H1 (cell line): Measurements from ENCODE around the gene FLCN. TPM values are rescaled to one million over a fixed set of nuclear protein-coding genes. Genes with fewer than 3 reads are reported as not detected.

Experiments used
- CTCF ChIA-PET: fragments of 300-600 bp; sonication (Branson Sonifier 250); formaldehyde crosslinking; loops from one replicate; lab custom pipeline; 2021; ENCODE audit not compliant: partially characterized antibody; lab: Charles Lee
- POLR2A ChIA-PET: fragments of 300-600 bp; sonication (Branson Sonifier 250); formaldehyde crosslinking; loops from one replicate; lab custom pipeline; 2021; ENCODE audit warnings: inconsistent platforms; ENCODE audit not compliant: partially characterized antibody; lab: Charles Lee
- DNase-seq, 2 experiments: peaks; one replicate each; pipeline versions ENCODE4 v3.0.0 to v3.0.0-alpha.2; 2010 to 2022; ENCODE audit warnings: low spot score in 2 of 2, low read depth in 1 of 2, mixed read lengths in 1 of 2
- FAIRE-seq: peaks from 2 replicates; lab custom pipeline; 2011; peaks lifted over from hg19 to GRCh38; lab: Jason Lieb, UNC
- H2AFZ ChIP-seq: 2 replicates; pipeline ENCODE4 v1.8.1; 2012; ENCODE audit warnings: low read length, inconsistent platforms
- H2AK5ac ChIP-seq: 2 replicates; pipeline ENCODE4 v1.6.1; 2013; ENCODE audit warnings: low read depth, low read length
- H2BK120ac ChIP-seq: replicated peaks from 2 replicates; pipeline ENCODE3; 2013; ENCODE audit warnings: low read depth, low read length, inconsistent platforms
- H2BK12ac ChIP-seq: 2 replicates; pipeline ENCODE4 v1.6.1; 2013; ENCODE audit warnings: low read depth, low read length
- H2BK15ac ChIP-seq: 2 replicates; pipeline ENCODE4 v1.6.1; 2013; ENCODE audit warnings: low read length
- H2BK20ac ChIP-seq: 2 replicates; pipeline ENCODE4 v1.6.1; 2013; ENCODE audit warnings: low read length
- H2BK5ac ChIP-seq: 2 replicates; pipeline ENCODE4 v1.6.1; 2013; ENCODE audit warnings: low read depth, low read length
- H3K14ac ChIP-seq: 2 replicates; pipeline ENCODE4 v1.6.1; 2013; ENCODE audit warnings: inconsistent platforms; ENCODE audit not compliant: insufficient read length
- H3K18ac ChIP-seq: 2 replicates; pipeline ENCODE4 v1.6.1; 2013; ENCODE audit warnings: low read length; ENCODE audit errors: extremely low read depth
- H3K23ac ChIP-seq: 2 replicates; pipeline ENCODE4 v1.6.1; 2013; ENCODE audit warnings: inconsistent platforms; ENCODE audit not compliant: insufficient read length
- H3K23me2 ChIP-seq: 2 replicates; pipeline ENCODE4 v1.6.1; 2013; ENCODE audit warnings: low read depth, low read length
- H3K27ac ChIP-seq: 2 replicates; pipeline ENCODE4 v1.6.1; 2011; ENCODE audit warnings: low read depth, low read length, inconsistent platforms
- H3K27me3 ChIP-seq, 4 experiments: replicated peaks in 1 of 4; 1 replicate in 1 of 4; 2 replicates in 3 of 4; pipeline versions ENCODE4 v1.6.1 to v1.8.1; 2011 to 2013; ENCODE audit warnings: low read length in 3 of 4, mild to moderate bottlenecking in 3 of 4, inconsistent platforms in 2 of 4, mixed read lengths in 2 of 4, moderate library complexity in 1 of 4; ENCODE audit not compliant: control insufficient read depth in 3 of 4, insufficient read depth in 3 of 4; ENCODE audit errors: extremely low read depth in 1 of 4
- H3K36me3 ChIP-seq, 4 experiments: 2 replicates each; pipeline versions ENCODE4 v1.6.1 to v1.8.1; 2011 to 2013; ENCODE audit warnings: mild to moderate bottlenecking in 4 of 4, low read length in 3 of 4, moderate library complexity in 2 of 4, control low read depth in 1 of 4, inconsistent platforms in 1 of 4; ENCODE audit not compliant: insufficient read depth in 4 of 4, control insufficient read depth in 2 of 4
- H3K4ac ChIP-seq: replicated peaks from 2 replicates; pipeline ENCODE3; 2013; ENCODE audit warnings: low read length, low read depth, mixed read lengths, inconsistent platforms; ENCODE audit not compliant: insufficient read length
- H3K4me1 ChIP-seq, 4 experiments: replicated peaks in 1 of 4; 1 replicate in 1 of 4; 2 replicates in 3 of 4; pipeline versions ENCODE4 v1.6.1 to v1.8.1; 2011 to 2013; ENCODE audit warnings: low read length in 3 of 4, inconsistent platforms in 2 of 4, mixed read lengths in 1 of 4; ENCODE audit not compliant: insufficient read depth in 4 of 4, control insufficient read depth in 3 of 4
- H3K4me2 ChIP-seq, 2 experiments: 2 replicates each; pipeline versions ENCODE4 v1.6.1 to v1.8.1; 2011 to 2013; ENCODE audit warnings: low read depth in 2 of 2, low read length in 2 of 2, control low read depth in 1 of 2, inconsistent platforms in 1 of 2, mild to moderate bottlenecking in 1 of 2; ENCODE audit not compliant: insufficient read depth in 1 of 2
- H3K4me3 ChIP-seq, 4 experiments: fragments of 200-600, 300-600 bp in 1 of 4; sonication (generic), shearing (Covaris generic), sonication (Bioruptor Twin) in 1 of 4; 2 replicates each; pipeline versions ENCODE4 v1.5.1 to v1.8.1; 2011 to 2016; ENCODE audit warnings: low read length in 4 of 4, low read depth in 3 of 4, control low read depth in 2 of 4, inconsistent platforms in 2 of 4, mild to moderate bottlenecking in 2 of 4, mixed read lengths in 1 of 4, moderate library complexity in 1 of 4; ENCODE audit not compliant: insufficient read depth in 2 of 4; ENCODE audit errors: extremely low read depth in 1 of 4
- H3K56ac ChIP-seq: replicated peaks from 2 replicates; pipeline ENCODE3; 2013; ENCODE audit warnings: low read depth, mild to moderate bottlenecking, mixed read lengths, low read length, inconsistent platforms; ENCODE audit not compliant: insufficient read length
- H3K79me1 ChIP-seq: 2 replicates; pipeline ENCODE4 v1.6.1; 2013; ENCODE audit warnings: low read depth, low read length, control low read depth
- H3K79me2 ChIP-seq, 2 experiments: 2 replicates each; pipeline versions ENCODE4 v1.6.1 to v1.8.1; 2012 to 2013; ENCODE audit warnings: low read length in 2 of 2, mild to moderate bottlenecking in 2 of 2, inconsistent platforms in 1 of 2; ENCODE audit not compliant: insufficient read depth in 2 of 2, control insufficient read depth in 1 of 2
- H3K9ac ChIP-seq, 4 experiments: replicated peaks in 1 of 4; 1 replicate in 1 of 4; 2 replicates in 3 of 4; pipeline versions ENCODE4 v1.6.1 to v1.8.1; 2011 to 2013; ENCODE audit warnings: low read depth in 3 of 4, low read length in 3 of 4, control low read depth in 2 of 4, mild to moderate bottlenecking in 2 of 4, moderate library complexity in 2 of 4, inconsistent platforms in 1 of 4; ENCODE audit errors: extremely low read depth in 1 of 4
- H3K9me3 ChIP-seq, 2 experiments: 2 replicates each; pipeline versions ENCODE4 v1.6.1 to v1.8.1; 2012 to 2013; ENCODE audit warnings: mild to moderate bottlenecking in 2 of 2, moderate library complexity in 2 of 2, control low read depth in 1 of 2, inconsistent platforms in 1 of 2, low read depth in 1 of 2, low read length in 1 of 2, mixed read lengths in 1 of 2; ENCODE audit not compliant: insufficient read depth in 2 of 2
- H4K20me1 ChIP-seq, 2 experiments: replicated peaks in 1 of 2; 2 replicates each; pipeline versions ENCODE3 to v1.8.1; 2011 to 2013; ENCODE audit warnings: inconsistent platforms in 2 of 2, low read length in 2 of 2, mild to moderate bottlenecking in 1 of 2; ENCODE audit not compliant: insufficient read depth in 2 of 2, control insufficient read depth in 1 of 2
- H4K5ac ChIP-seq: 2 replicates; pipeline ENCODE4 v1.6.1; 2013; ENCODE audit warnings: low read length, low read depth, mixed read lengths, inconsistent platforms; ENCODE audit not compliant: insufficient read length
- H4K8ac ChIP-seq: 2 replicates; pipeline ENCODE4 v1.8.0; 2013; ENCODE audit warnings: mild to moderate bottlenecking, moderate library complexity, low read length, inconsistent platforms; ENCODE audit not compliant: insufficient read depth; ENCODE audit errors: extremely low read depth
- H4K91ac ChIP-seq: replicated peaks from 2 replicates; pipeline ENCODE3; 2013; ENCODE audit warnings: low read length, mixed read lengths, inconsistent platforms; ENCODE audit not compliant: insufficient read length
- CHD2 ChIP-seq: IDR thresholded peaks from 2 replicates; pipeline ENCODE4 v1.6.1; 2012; ENCODE audit warnings: low read length, improper control_type of control experiment
- POLR2AphosphoS5 ChIP-seq: IDR thresholded peaks from 2 replicates; pipeline ENCODE4 v1.6.1; 2011; ENCODE audit warnings: low read depth, low read length
- POU5F1 ChIP-seq: IDR thresholded peaks from 2 replicates; pipeline ENCODE4 v1.6.1; 2011; ENCODE audit warnings: low read depth, mild to moderate bottlenecking, low read length, moderate library complexity
- SIN3A ChIP-seq, 2 experiments: IDR thresholded peaks in 1 of 2; conservative IDR thresholded peaks in 1 of 2; 2 replicates each; pipeline ENCODE4 v1.6.1; 2011 to 2012; ENCODE audit warnings: low read length in 2 of 2, improper control_type of control experiment in 1 of 2, low read depth in 1 of 2, mild to moderate bottlenecking in 1 of 2
- SUZ12 ChIP-seq: fragments of 200-600 bp; sonication (generic); IDR thresholded peaks from 2 replicates; pipeline ENCODE4 v1.6.1; 2012; ENCODE audit warnings: mild to moderate bottlenecking, inconsistent platforms, low read length, moderate library complexity, mixed read lengths
- TAF1 ChIP-seq: IDR thresholded peaks from 2 replicates; pipeline ENCODE4 v1.6.1; 2011; ENCODE audit warnings: mild to moderate bottlenecking, low read depth, low read length
- ZNF274 ChIP-seq: IDR thresholded peaks from 2 replicates; pipeline ENCODE4 v1.7.0; 2012; ENCODE audit warnings: low read length, borderline replicate concordance; ENCODE audit errors: extremely low read depth
- WGBS, 2 experiments: shearing (Covaris generic) in 1 of 2; methylation state at CpG; one replicate each; pipeline versions ENCODE4 v1.1.6 to v1.1.7; 2013 to 2015; ENCODE audit warnings: low lambda C conversion rate in 2 of 2, mixed read lengths in 2 of 2, inconsistent platforms in 1 of 2, low coverage in 1 of 2, missing lambda C conversion rate in 1 of 2; ENCODE audit not compliant: insufficient replicate concordance in 2 of 2, insufficient coverage in 1 of 2, insufficient read length in 1 of 2; ENCODE audit errors: extremely low coverage in 1 of 2, missing lambda C conversion rate in 1 of 2; 5-methylcytosine and 5-hydroxymethylcytosine counted together
- polyA plus RNA-seq, 7 experiments: library from polyadenylated mRNA; depleted of rRNA in 3 of 7; stranded (reverse) in 5 of 7; unstranded in 2 of 7; fragments of >200 nt in 5 of 7; fragments of 200-250 nt in 2 of 7; gene quantifications; 1 replicate in 5 of 7; 2 replicates in 1 of 7; 4 replicates in 1 of 7; pipeline versions ENCODE4 v1.2.1 to v1.2.3, GENCODE V29; 2011 to 2013; ENCODE audit warnings: missing spikeins in 2 of 7, mixed read lengths in 2 of 7
- total RNA-seq: library from RNA; stranded (reverse); fragmentation: NEBNext Ultra II Directional; extraction: Animal tissue kit (Norgen Biotek cat#: 25700); gene quantifications from 2 replicates; pipeline ENCODE4 v1.2.1, GENCODE V29; 2021

FLCN gene
- total and polyA plus RNA-seq, 2 of the 8 experiments (the other 6 are each of a cell fraction or from before 2014, with no cell fraction given), result 15.6 to 34.6 TPM

DNA sequence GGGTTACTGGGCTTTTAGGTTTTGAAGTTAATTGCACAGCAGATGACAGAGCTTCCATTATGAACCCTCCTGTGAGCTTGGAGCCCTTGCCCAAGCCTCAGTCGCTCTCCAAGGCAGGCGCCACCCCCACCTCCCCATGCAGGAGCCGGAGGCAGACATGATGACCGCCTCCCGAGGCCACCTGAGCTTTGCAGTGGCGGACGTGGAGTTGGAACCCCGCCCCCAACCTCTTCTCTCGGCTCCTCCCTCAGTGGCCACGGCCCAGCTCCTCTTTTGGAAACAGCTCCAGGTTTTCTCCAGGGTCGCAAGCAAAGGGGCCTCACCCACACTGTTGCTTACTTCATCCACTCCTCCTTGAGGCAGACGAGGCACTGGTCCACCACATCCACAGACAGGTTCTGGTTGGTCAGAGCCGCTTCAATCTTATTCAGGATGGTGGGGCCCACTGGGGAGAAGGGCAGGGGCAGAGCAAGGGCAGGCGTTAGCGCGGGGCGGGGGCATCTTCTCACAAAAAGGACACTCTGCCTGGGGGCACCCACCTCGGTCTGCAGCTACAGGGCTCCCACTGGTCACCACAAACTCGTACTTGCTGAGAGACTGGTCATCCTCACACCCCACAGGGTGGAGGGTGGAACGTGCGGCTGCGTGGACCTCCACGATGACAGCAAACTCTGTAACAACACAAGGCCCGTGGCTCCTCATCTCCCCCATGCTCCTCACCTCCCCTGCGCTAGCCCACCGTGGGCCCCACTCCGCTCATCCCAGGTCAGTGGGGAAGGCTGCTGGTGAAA, 22.1 kb downstream of the FLCN start:
- no peak overlapping the region for H3K9ac ChIP-seq
- ChIA-PET POLR2A (interaction anchor here (0.5 to 2.1 kb wide), 7 partner anchors 9 to 567 kb away, joined by 3 to 7 read pairs (median 4); no protein-coding TSS in a partner anchor), CTCF (interaction anchor here (1.4 to 2.0 kb wide), 4 partner anchors 13 to 73 kb away, joined by 3 to 7 read pairs (median 5); no protein-coding TSS in a partner anchor)
- no peak overlapping the region for H4K91ac ChIP-seq
- no peak overlapping the region for H2AFZ ChIP-seq
- no peak overlapping the region for H3K14ac ChIP-seq
- H3K18ac ChIP-seq, result no peak overlapping the region
- H3K79me1 ChIP-seq, result no peaks in the 10 kb centered on the region
- no peak overlapping the region for H3K4me3 ChIP-seq
- H2BK12ac ChIP-seq, result no peak overlapping the region
- no peak overlapping the region for H3K27ac ChIP-seq
- no peak overlapping the region for H3K4ac ChIP-seq
- H3K23ac ChIP-seq, result no peak overlapping the region
- no peak overlapping the region for H2BK120ac ChIP-seq
- peaks cover 16 to 51% (median 45%) of the 10 kb centered on the region in 4 experiments; a peak in 7 of 8 replicates for H3K36me3 ChIP-seq
- no peak overlapping the region for H2BK5ac ChIP-seq
- H3K56ac ChIP-seq, result no peak overlapping the region
- no peaks in the 10 kb centered on the region for H3K27me3 ChIP-seq
- peaks cover 3 to 6% of the 10 kb centered on the region in 2 experiments for H4K20me1 ChIP-seq
- no peak overlapping the region for H4K5ac ChIP-seq
- no peak overlapping the region for H2BK20ac ChIP-seq
- H3K4me1 ChIP-seq, result no peaks in the 10 kb centered on the region
- no peak for FAIRE-seq
- H3K4me2 ChIP-seq, result no peak overlapping the region
- TF ChIP-seq POLR2AphosphoS5 (no peak), ZNF274 (no peak), POU5F1 (no peak), SUZ12 (no peak), TAF1 (no peak), CHD2 (no peak), SIN3A (conservative IDR thresholded peaks at IDR 0.05 in 1 of 2, IDR thresholded peaks at IDR 0.05 in 1 of 2; ENCODE audit: low read depth in 1 of 2, low read length in 2 of 2) (no peak)
- no peaks in the 10 kb centered on the region for H3K23me2 ChIP-seq
- H2AK5ac ChIP-seq, result no peak overlapping the region
- H2BK15ac ChIP-seq, result no peak overlapping the region
- WGBS, 2 experiments, result 94% methylated on average over 23 of the region's 27 CpGs; no CpG with 5 or more reads in 1 of the 2 experiments
- H3K9me3 ChIP-seq, result no peaks in the 10 kb centered on the region
- DNase-seq, result no peak
- H4K8ac ChIP-seq, result 0 out of 2 replicates have a peak overlapping the region, but pooled peaks have one; percentile 63
- no peaks in the 10 kb centered on the region for H3K79me2 ChIP-seq
